Esophagus squamous epithelium (tissue), 5 donors: ENCODE measurements around the gene PTPRG. TPM values are rescaled to one million over a fixed set of nuclear protein-coding genes. Genes with fewer than 3 reads are reported as not detected.

Experiments
- DNase-seq: peaks from one replicate; lab custom pipeline; 2025; lab: John Stamatoyannopoulos, UW
- H3K27ac ChIP-seq, 4 donors: fragments of 200-600 bp; sonication (generic); one replicate each; pipeline ENCODE4 v1.5.1; 2016 to 2019; ENCODE audit warnings: mild to moderate bottlenecking in 1 of 4
- H3K27me3 ChIP-seq, 4 donors: fragments of 200-600 bp; sonication (generic); 1 replicate in 3 of 4; 2 replicates in 1 of 4; pipeline versions ENCODE4 v1.5.1 to v1.6.0; 2017 to 2021; ENCODE audit warnings: antibody characterized with exemption in 1 of 4
- H3K36me3 ChIP-seq, 3 donors: fragments of 200-600 bp; sonication (generic); one replicate each; pipeline ENCODE4 v1.5.1; 2016 to 2019
- H3K4me1 ChIP-seq, 3 donors: fragments of 200-600 bp; sonication (generic); one replicate each; pipeline ENCODE4 v1.5.1; 2017 to 2019
- H3K4me3 ChIP-seq, 4 donors: fragments of 200-600 bp; sonication (generic); 1 replicate in 3 of 4; 2 replicates in 1 of 4; pipeline ENCODE4 v1.5.1; 2016 to 2019; ENCODE audit warnings: mild to moderate bottlenecking in 2 of 4, moderate library complexity in 1 of 4
- H3K9me3 ChIP-seq, 3 donors: fragments of 200-600 bp; sonication (generic); one replicate each; pipeline ENCODE4 v1.5.1; 2016 to 2019
- CTCF ChIP-seq, 6 experiments: fragments of 450-650 bp in 4 of 6; fragments of 200-600 bp in 2 of 6; sonication (generic) in 2 of 6; IDR thresholded peaks; one replicate each; pipeline ENCODE4 v1.5.1; 2016 to 2019; ENCODE audit warnings: antibody characterized with exemption in 6 of 6, mild to moderate bottlenecking in 4 of 6, moderate library complexity in 4 of 6
- POLR2A ChIP-seq, 4 donors: fragments of 450-650 bp; IDR thresholded peaks; one replicate each; pipeline ENCODE4 v1.6.1; 2017; ENCODE audit warnings: antibody characterized with exemption in 4 of 4, mild to moderate bottlenecking in 4 of 4, moderate library complexity in 3 of 4
- WGBS, 2 donors: methylation state at CpG; one replicate each; pipeline ENCODE4 v1.1.5; 2018; 5-methylcytosine and 5-hydroxymethylcytosine counted together
- intact Hi-C: fragments of 100-400 bp; cut with DNase I; formaldehyde crosslinking; loops from one replicate; pipeline ENCODE4 v1.15.0; 2022
- total RNA-seq, 4 donors: library from RNA; depleted of rRNA; stranded (reverse); fragments of >200 nt; gene quantifications; one replicate each; pipeline ENCODE4 v1.1.0, GENCODE V29; 2016
- donor health status: DM: yes; HTN: yes; CAD: no.

Gene PTPRG
- total RNA-seq, 4 donors from 2014 or later, result 3.7 to 42.2 (median 15.2) TPM

DNA sequence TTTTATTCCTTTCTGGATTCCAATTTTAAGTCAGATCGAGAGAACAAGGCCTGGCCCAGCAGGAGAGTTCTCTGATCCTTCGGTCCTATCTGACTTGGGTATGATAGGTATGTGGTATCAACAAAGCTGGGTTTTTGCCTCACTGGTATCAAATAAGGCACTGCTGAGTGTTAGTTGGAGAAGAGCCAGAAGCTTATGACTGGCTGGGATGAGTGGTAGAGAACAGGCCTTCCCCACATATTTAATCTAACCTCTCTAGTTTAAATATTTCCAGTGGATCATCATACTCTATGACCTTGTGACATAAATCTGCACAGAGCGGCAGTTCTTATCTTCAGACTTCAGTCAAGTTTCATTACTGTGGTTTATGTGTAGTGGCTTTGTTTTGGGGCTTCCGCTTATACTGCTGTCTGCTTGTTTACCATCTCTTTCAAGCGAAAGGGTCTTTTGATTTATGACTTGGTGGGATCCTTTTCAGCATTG is 164.5 kb downstream of the PTPRG start:
- H3K4me1 ChIP-seq, result peaks cover 0 to 3% (median 3%) of the 10 kb centered on the region in 3 donors
- TF ChIP-seq CTCF (IDR thresholded peaks at IDR 0.05), result no peak
- no peak for TF ChIP-seq POLR2A (IDR thresholded peaks at IDR 0.05)
- no peak for DNase-seq
- H3K27ac ChIP-seq, result no peak overlapping the region
- H3K4me3 ChIP-seq, result no peak overlapping the region
- no peaks in the 10 kb centered on the region for H3K9me3 ChIP-seq
- intact Hi-C loops, result no loop called here
- 77 to 79% methylated on average over 4 to 5 of the region's 5 CpGs for WGBS, 2 donors
- no peaks in the 10 kb centered on the region for H3K36me3 ChIP-seq
- no peaks in the 10 kb centered on the region for H3K27me3 ChIP-seq

DNA sequence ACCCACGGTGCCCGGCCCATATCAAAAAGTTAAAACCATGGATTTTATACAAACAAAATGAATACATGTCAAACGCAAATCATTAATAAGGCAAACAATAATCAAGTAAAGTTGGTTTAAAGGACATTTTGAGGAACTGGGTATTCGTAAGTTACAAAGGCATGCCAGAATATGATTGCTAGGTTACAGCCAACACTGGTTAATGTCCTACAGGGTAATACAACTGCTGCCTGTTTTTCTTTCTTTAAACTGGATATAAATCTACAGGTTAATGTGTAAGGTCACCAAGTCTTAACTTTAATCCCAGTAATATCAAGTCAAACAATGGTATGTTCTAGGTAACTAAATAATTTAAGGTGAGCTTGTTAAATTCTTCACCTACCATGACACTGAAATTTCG is 166.1 kb downstream of the PTPRG start:
- Histone ChIP-seq H3K9me3 (no peaks in the 10 kb centered on the region), H3K27ac (no peak overlapping the region), H3K4me1 (peaks cover 0 to 3% (median 3%) of the 10 kb centered on the region in 3 donors), H3K27me3 (no peaks in the 10 kb centered on the region), H3K36me3 (no peaks in the 10 kb centered on the region), H3K4me3 (no peak overlapping the region)
- DNase-seq, result no peak
- WGBS, 2 donors, result 85 to 90% methylated on average over 5 of the region's 5 CpGs
- TF ChIP-seq POLR2A (IDR thresholded peaks at IDR 0.05), result no peak
- TF ChIP-seq CTCF (IDR thresholded peaks at IDR 0.05), result no peak
- intact Hi-C loops, result no loop called here

DNA sequence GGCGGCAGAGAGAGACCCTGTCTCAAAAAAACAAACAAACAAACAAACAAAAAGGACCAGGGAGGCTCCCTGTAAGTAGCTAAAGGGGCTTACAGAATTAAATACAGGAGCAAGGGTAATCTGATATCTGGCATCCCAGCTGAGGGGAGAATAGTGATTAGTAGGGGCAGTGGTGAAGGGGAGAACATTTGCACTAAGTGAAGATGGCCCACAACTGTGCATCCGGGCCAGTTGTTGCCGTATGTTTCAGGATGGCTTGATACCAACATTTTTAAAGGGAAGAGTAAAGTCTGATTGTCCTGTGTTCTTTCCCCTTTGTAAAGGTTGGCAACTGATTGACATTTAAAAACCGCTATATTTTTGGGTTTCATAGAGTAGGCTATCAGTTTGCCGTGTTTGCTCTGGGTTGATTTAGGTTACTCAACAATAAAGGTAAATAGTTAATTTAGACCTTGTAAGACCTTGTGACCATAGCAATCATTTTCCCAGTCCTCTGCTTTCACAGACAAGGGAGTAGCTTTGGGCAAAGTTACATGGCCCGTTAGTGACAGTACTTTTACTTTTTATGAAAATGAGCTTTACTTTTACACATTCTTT is 167.8 kb downstream of the PTPRG start:
- Histone ChIP-seq H3K27ac (no peak overlapping the region), H3K36me3 (no peaks in the 10 kb centered on the region), H3K9me3 (no peaks in the 10 kb centered on the region), H3K27me3 (no peaks in the 10 kb centered on the region), H3K4me1 (peaks cover 0 to 12% (median 3%) of the 10 kb centered on the region in 3 donors), H3K4me3 (no peak overlapping the region)
- TF ChIP-seq CTCF (IDR thresholded peaks at IDR 0.05) (no peak), POLR2A (IDR thresholded peaks at IDR 0.05) (no peak)
- WGBS, 2 donors, result 88 to 89% methylated on average over 6 of the region's 6 CpGs
- no peak for DNase-seq
- intact Hi-C loops, result no loop called here

DNA sequence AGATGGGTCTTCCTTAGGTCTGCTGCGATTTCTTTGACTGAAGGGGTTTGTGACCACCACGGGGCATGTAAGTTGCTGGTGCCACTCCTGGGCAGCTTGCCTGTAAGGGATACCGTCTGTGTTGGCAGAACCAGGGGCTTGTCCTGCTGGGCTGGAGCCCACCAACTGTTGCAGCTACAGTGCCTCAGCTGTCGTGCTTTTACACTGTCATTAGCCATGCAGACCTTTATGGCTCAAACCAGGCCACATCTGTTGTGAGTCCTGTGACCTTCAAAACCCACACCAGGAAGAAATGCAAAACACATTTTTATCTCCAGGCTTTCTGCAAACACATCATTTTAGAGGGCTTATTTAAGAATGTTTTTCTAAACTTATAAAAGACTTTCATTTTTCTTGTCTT is 168.7 kb downstream of the PTPRG start:
- no peaks in the 10 kb centered on the region for H3K27me3 ChIP-seq
- intact Hi-C loops, result no loop called here
- WGBS, 2 donors, result 57 to 91% methylated on average over 1 to 3 of the region's 4 CpGs
- H3K27ac ChIP-seq, result no peak overlapping the region
- no peak for DNase-seq
- H3K4me1 ChIP-seq, result peaks cover 0 to 12% (median 3%) of the 10 kb centered on the region in 3 donors
- no peak overlapping the region for H3K4me3 ChIP-seq
- H3K36me3 ChIP-seq, result no peaks in the 10 kb centered on the region
- TF ChIP-seq CTCF (IDR thresholded peaks at IDR 0.05), result no peak
- no peak for TF ChIP-seq POLR2A (IDR thresholded peaks at IDR 0.05)
- no peaks in the 10 kb centered on the region for H3K9me3 ChIP-seq

DNA sequence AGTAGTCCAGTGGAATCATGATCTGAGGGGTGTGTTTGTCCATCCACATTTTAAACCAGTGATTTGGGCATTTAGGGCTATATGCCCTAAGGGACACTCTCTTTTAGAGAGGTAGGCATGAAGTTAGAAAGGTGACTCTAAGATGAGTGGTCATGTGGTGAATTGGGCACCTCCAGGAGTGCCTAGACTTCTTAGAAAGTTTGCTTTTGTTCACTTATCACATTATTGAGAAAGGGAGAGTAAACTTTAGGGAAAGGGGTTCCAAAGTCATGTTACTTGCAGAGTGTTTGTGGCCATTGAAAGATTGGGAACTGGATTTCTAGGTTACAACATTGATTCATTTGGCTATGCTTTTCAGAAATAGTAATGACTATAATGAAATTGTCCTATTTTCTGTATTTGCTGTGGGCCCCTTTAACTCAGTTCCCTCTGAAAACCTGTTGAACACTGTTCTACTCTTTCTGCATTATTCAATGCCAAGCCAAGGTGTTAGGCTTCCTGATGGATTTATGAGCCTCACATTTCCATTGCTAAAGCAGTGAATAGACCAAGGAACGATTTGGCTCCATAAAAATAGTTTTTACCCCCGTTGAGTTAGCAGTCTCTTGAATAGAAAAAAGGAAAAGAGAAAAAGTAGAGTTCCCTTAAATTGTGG is 169.3 kb downstream of the PTPRG start:
- DNase-seq, result no peak
- Histone ChIP-seq H3K4me3 (no peak overlapping the region), H3K36me3 (no peaks in the 10 kb centered on the region), H3K27ac (no peak overlapping the region), H3K4me1 (peaks cover 0 to 12% (median 3%) of the 10 kb centered on the region in 3 donors), H3K27me3 (no peaks in the 10 kb centered on the region), H3K9me3 (no peaks in the 10 kb centered on the region)
- no peak for TF ChIP-seq POLR2A (IDR thresholded peaks at IDR 0.05)
- no peak for TF ChIP-seq CTCF (IDR thresholded peaks at IDR 0.05)
- intact Hi-C loops, result no loop called here
- 50 to 64% methylated on average over 2 of the region's 2 CpGs for WGBS, 2 donors
